Osteoblast (primary cell): Measurements from ENCODE around the gene DGKI. TPM values are rescaled to one million over a fixed set of nuclear protein-coding genes. Genes with fewer than 3 reads are reported as not detected.
A peak's percentile ranks its signal among the peaks of the same experiment; 100 is the strongest.
"Not testable (repeated sequence)": the region's sequence is repeated elsewhere in the genome, so short reads cannot be mapped to it uniquely, and the experiment has no call there.

Source experiments
- DNase-seq: peaks from one replicate; pipeline ENCODE4 v3.0.0; 2011; ENCODE audit warnings: low spot score, mixed read lengths; ENCODE audit not compliant: insufficient read length; ENCODE audit errors: missing footprints
- H2AFZ ChIP-seq: 2 replicates; pipeline ENCODE4 v1.6.0; 2011; ENCODE audit warnings: mild to moderate bottlenecking, low read length
- H3K27ac ChIP-seq: 2 replicates; pipeline ENCODE4 v1.5.1; 2011; ENCODE audit warnings: mild to moderate bottlenecking, low read depth, low read length, moderate library complexity
- H3K27me3 ChIP-seq: 2 replicates; pipeline ENCODE4 v1.6.0; 2012; ENCODE audit warnings: mild to moderate bottlenecking, control low read depth, inconsistent platforms, low read length, moderate library complexity; ENCODE audit not compliant: insufficient read depth
- H3K36me3 ChIP-seq: 2 replicates; pipeline ENCODE4 v1.5.1; 2011; ENCODE audit warnings: mild to moderate bottlenecking, low read length, control low read depth, moderate library complexity; ENCODE audit not compliant: insufficient read depth
- H3K4me1 ChIP-seq: 2 replicates; pipeline ENCODE4 v1.5.1; 2011; ENCODE audit warnings: mild to moderate bottlenecking, low read length, control low read depth, moderate library complexity; ENCODE audit not compliant: insufficient read depth
- H3K4me2 ChIP-seq: 2 replicates; pipeline ENCODE4 v1.6.0; 2011; ENCODE audit warnings: mild to moderate bottlenecking, low read length; ENCODE audit not compliant: insufficient read depth
- H3K4me3 ChIP-seq: fragments of 200-600 bp; sonication (generic); 3 replicates; pipeline ENCODE4 v1.5.1; 2012; ENCODE audit warnings: mild to moderate bottlenecking, low read length, inconsistent platforms; ENCODE audit not compliant: insufficient read depth
- H3K79me2 ChIP-seq: 2 replicates; pipeline ENCODE4 v1.6.0; 2012; ENCODE audit warnings: mild to moderate bottlenecking, low read length, control low read depth, inconsistent platforms; ENCODE audit not compliant: insufficient read depth
- H3K9me3 ChIP-seq: 2 replicates; pipeline ENCODE4 v1.5.1; 2011; ENCODE audit warnings: low read depth, low read length, control low read depth
- H4K20me1 ChIP-seq: 2 replicates; pipeline ENCODE4 v1.6.0; 2012; ENCODE audit warnings: mild to moderate bottlenecking, low read length, control low read depth; ENCODE audit not compliant: insufficient read depth
- CTCF ChIP-seq: IDR thresholded peaks from 2 replicates; pipeline ENCODE4 v1.5.1; 2011; ENCODE audit warnings: mild to moderate bottlenecking, low read depth, low read length, moderate library complexity; ENCODE audit errors: extremely low read depth
- total RNA-seq: library from RNA; depleted of rRNA; stranded (reverse); fragments of >200 nt; gene quantifications from 2 replicates; pipeline ENCODE4 v1.2.3, GENCODE V29; 2012

DGKI gene
- total RNA-seq, 1 donor: 19.2 TPM

GRCh38 chr7:137454767-137455166 is 392.0 kb downstream of the DGKI start:
- H3K9me3 ChIP-seq: no peaks in the 10 kb centered on the region
- peak; percentile 35 for DNase-seq
- H3K79me2 ChIP-seq: no peaks in the 10 kb centered on the region
- peak overlapping the region; percentile 71 for H2AFZ ChIP-seq
- H3K4me3 ChIP-seq: no peak overlapping the region
- TF ChIP-seq CTCF: no peak
- H3K4me1 ChIP-seq: peaks cover 9% of the 10 kb centered on the region
- H4K20me1 ChIP-seq: no peaks in the 10 kb centered on the region
- H3K27me3 ChIP-seq: no peaks in the 10 kb centered on the region
- no peaks in the 10 kb centered on the region for H3K36me3 ChIP-seq
- H3K27ac ChIP-seq: peak overlapping the region; percentile 64
- peak overlapping the region; percentile 44 for H3K4me2 ChIP-seq

- H3K36me3 ChIP-seq: no peaks in the 10 kb centered on the region
- DNase-seq: peak; percentile 71
- no peak overlapping the region for H3K4me3 ChIP-seq
- H3K9me3 ChIP-seq: no peaks in the 10 kb centered on the region
- H4K20me1 ChIP-seq: no peaks in the 10 kb centered on the region
- H3K79me2 ChIP-seq: no peaks in the 10 kb centered on the region
- H3K27ac ChIP-seq: peak overlapping the region; percentile 64
- peak overlapping the region; percentile 71 for H2AFZ ChIP-seq
- TF ChIP-seq CTCF: peak; percentile 73
- peak overlapping the region; percentile 44 for H3K4me2 ChIP-seq
- H3K27me3 ChIP-seq: no peaks in the 10 kb centered on the region
- H3K4me1 ChIP-seq: peaks cover 9% of the 10 kb centered on the region
Measured at GRCh38 chr7:137454246-137454724, 392.5 kb downstream of the DGKI start.

GRCh38 chr7:137453356-137453755 is 393.4 kb downstream of the DGKI start:
- no peaks in the 10 kb centered on the region for H4K20me1 ChIP-seq

GRCh38 chr7:137449016-137449415 is 397.8 kb downstream of the DGKI start:
- DNase-seq: no peak
- H3K4me3 ChIP-seq: no peak overlapping the region
- H3K4me1 ChIP-seq: peaks cover under 1% of the 10 kb centered on the region
- no peaks in the 10 kb centered on the region for H3K9me3 ChIP-seq
- H3K27ac ChIP-seq: no peak overlapping the region
- no peaks in the 10 kb centered on the region for H4K20me1 ChIP-seq
- H2AFZ ChIP-seq: no peak overlapping the region
- no peaks in the 10 kb centered on the region for H3K27me3 ChIP-seq
- no peak for TF ChIP-seq CTCF
- H3K79me2 ChIP-seq: no peaks in the 10 kb centered on the region
- no peak overlapping the region for H3K4me2 ChIP-seq
- H3K36me3 ChIP-seq: no peaks in the 10 kb centered on the region

More at GRCh38 chr7:137453356-137453755, 393.4 kb downstream of the DGKI start:
- H3K9me3 ChIP-seq: no peaks in the 10 kb centered on the region
- no peaks in the 10 kb centered on the region for H3K36me3 ChIP-seq
- no peak overlapping the region for H3K27ac ChIP-seq
- TF ChIP-seq CTCF: no peak
- H2AFZ ChIP-seq: no peak overlapping the region
- H3K27me3 ChIP-seq: no peaks in the 10 kb centered on the region
- no peaks in the 10 kb centered on the region for H3K79me2 ChIP-seq
- peaks cover 9% of the 10 kb centered on the region for H3K4me1 ChIP-seq
- H3K4me2 ChIP-seq: no peak overlapping the region
- H3K4me3 ChIP-seq: no peak overlapping the region
- DNase-seq: no peak

GRCh38 chr7:137448572-137448971 is 398.2 kb downstream of the DGKI start:
- H3K79me2 ChIP-seq, H3K4me2 ChIP-seq, DNase-seq, H3K36me3 ChIP-seq, H3K9me3 ChIP-seq, H4K20me1 ChIP-seq, H3K4me1 ChIP-seq, H3K27me3 ChIP-seq, H3K4me3 ChIP-seq, H3K27ac ChIP-seq, H2AFZ ChIP-seq: not testable (repeated sequence)
